Aortic smooth muscle cell (primary cell): ENCODE measurements around the gene KHDRBS2. TPM values are rescaled to one million over a fixed set of nuclear protein-coding genes. Genes with fewer than 3 reads are reported as not detected.

Experiments
- total RNA-seq: library from RNA; depleted of rRNA; stranded (reverse); fragments of >200 nt; gene quantifications from 2 replicates; pipeline ENCODE4 v1.2.3, GENCODE V29; 2014

The KHDRBS2 gene
- not detected in 2 replicates for total RNA-seq

DNA sequence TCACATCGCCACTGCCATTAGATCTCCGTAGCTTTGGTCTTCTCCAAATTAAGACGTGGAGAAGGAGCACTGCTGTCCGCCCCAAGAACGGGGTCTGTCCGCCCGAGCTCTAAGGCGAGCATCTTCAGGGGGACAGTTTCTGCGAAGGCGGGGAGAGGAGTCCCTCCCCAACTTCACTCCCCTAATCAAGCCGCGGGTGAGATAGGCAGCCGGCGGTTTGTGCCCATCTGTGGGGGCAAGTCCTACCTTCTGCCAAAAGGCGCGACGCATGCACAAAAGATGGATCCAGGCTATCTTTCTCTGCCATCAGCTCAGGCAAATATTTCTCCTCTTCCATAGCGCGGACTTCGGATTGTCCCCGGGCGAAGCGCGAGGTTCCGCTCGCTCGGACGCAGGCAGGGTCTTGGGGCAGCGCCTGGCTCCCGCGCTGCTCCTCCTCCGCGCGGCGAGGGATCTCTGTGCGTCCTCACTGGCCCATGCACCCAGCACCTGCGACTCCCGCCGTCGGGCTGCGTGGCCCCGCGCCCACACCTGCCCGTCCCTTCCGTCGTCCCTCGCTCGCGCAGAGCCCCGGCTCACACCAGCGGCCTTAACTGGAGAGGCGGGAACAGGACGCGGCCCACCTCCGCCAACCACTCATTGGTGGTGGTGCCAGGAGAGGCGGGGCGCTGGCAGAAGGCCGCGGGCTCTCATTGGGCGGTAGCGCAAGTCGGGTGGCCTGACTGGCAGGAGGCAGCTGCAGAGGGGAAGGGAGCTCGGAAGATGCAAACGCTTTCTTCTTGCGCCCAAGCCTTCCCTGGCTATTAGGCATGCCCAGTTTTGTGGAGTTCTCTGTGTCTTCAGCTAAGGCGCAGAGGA is at the start of gene KHDRBS2:
Gene KHDRBS2 (minus strand): TSS at position 614 of the 858 bp plus-strand sequence.

